GM12801 (cell line): ENCODE results near the gene RIMBP2.

Source experiments
- CTCF ChIP-seq: IDR thresholded peaks from one replicate; pipeline ENCODE4 v1.5.1; 2011; ENCODE audit warnings: control low read depth; ENCODE audit not compliant: insufficient read length; ENCODE audit errors: extremely low read depth

RIMBP2 gene

GRCh38 chr12:130620281-130620680 is 95.8 kb downstream of the RIMBP2 start:
- no peak for TF ChIP-seq CTCF

- no peak for TF ChIP-seq CTCF
Observed at GRCh38 chr12:130619385-130620001, 96.6 kb downstream of the RIMBP2 start.

- no peak for TF ChIP-seq CTCF
Observed at GRCh38 chr12:130617219-130617618, 98.9 kb downstream of the RIMBP2 start.

- no peak for TF ChIP-seq CTCF
Observed at GRCh38 chr12:130615861-130616345, 100.2 kb downstream of the RIMBP2 start.

- no peak for TF ChIP-seq CTCF
Observed at GRCh38 chr12:130614530-130614905, 101.6 kb downstream of the RIMBP2 start.

- no peak for TF ChIP-seq CTCF
Observed at GRCh38 chr12:130613831-130614529, 102.1 kb downstream of the RIMBP2 start.

GRCh38 chr12:130613131-130613530 is 103.0 kb downstream of the RIMBP2 start:
- TF ChIP-seq CTCF = no peak
